Tibial artery (tissue), 4 donors: ENCODE results near the gene IMMP2L.

Source experiments
- DNase-seq, 2 donors: peaks; one replicate each; pipeline ENCODE4 v3.0.0-alpha.2; 2019
- H3K27ac ChIP-seq, 2 donors: fragments of 200-600 bp; sonication (generic) in 1 of 2; 1 replicate in 1 of 2; 2 replicates in 1 of 2; pipeline ENCODE4 v1.5.1; 2018 to 2019; ENCODE audit warnings: mild to moderate bottlenecking in 1 of 2
- H3K27me3 ChIP-seq, 2 donors: fragments of 200-600 bp; sonication (generic) in 1 of 2; one replicate each; pipeline versions ENCODE4 v1.5.1 to v1.6.0; 2016 to 2019
- H3K36me3 ChIP-seq, 3 donors: fragments of 200-600 bp; sonication (generic) in 2 of 3; one replicate each; pipeline ENCODE4 v1.5.1; 2016 to 2019; ENCODE audit warnings: mild to moderate bottlenecking in 2 of 3
- H3K4me1 ChIP-seq, 4 donors: fragments of 200-600 bp; sonication (generic) in 2 of 4; 1 replicate in 3 of 4; 2 replicates in 1 of 4; pipeline ENCODE4 v1.5.1; 2016 to 2019
- H3K4me3 ChIP-seq, 2 donors: fragments of 200-600 bp; sonication (generic) in 1 of 2; 1 replicate in 1 of 2; 2 replicates in 1 of 2; pipeline ENCODE4 v1.5.1; 2018 to 2019; ENCODE audit warnings: mild to moderate bottlenecking in 2 of 2
- H3K9me3 ChIP-seq, 3 donors: fragments of 200-600 bp; sonication (generic) in 1 of 3; one replicate each; pipeline ENCODE4 v1.5.1; 2016 to 2019
- CTCF ChIP-seq, 2 experiments: fragments of 200-600 bp in 1 of 2; fragments of 450-650 bp in 1 of 2; IDR thresholded peaks; one replicate each; pipeline ENCODE4 v1.5.1; 2017 to 2019; ENCODE audit warnings: antibody characterized with exemption in 2 of 2, mild to moderate bottlenecking in 1 of 2, moderate library complexity in 1 of 2
- intact Hi-C: fragments of 100-400 bp; cut with DNase I; formaldehyde crosslinking; loops from one replicate; pipeline ENCODE4 v1.15.0; 2023; ENCODE audit warnings: low total_unique reads

IMMP2L gene

GRCh38 chr7:111086532-111086931, 475.8 kb downstream of the IMMP2L start:
- Histone ChIP-seq H3K27ac (no peak overlapping the region), H3K4me3 (no peak overlapping the region), H3K4me1 (peaks cover 0 to 19% (median 7%) of the 10 kb centered on the region in 4 donors), H3K9me3 (no peaks in the 10 kb centered on the region), H3K36me3 (no peaks in the 10 kb centered on the region), H3K27me3 (no peaks in the 10 kb centered on the region)
- DNase-seq = no peak
- intact Hi-C loops = no loop called here
- TF ChIP-seq CTCF (IDR thresholded peaks at IDR 0.05) = no peak

GRCh38 chr7:111085356-111085755, 476.9 kb downstream of the IMMP2L start:
- intact Hi-C loops = no loop called here
- Histone ChIP-seq H3K4me1 (peaks cover 0 to 16% (median 5%) of the 10 kb centered on the region in 4 donors), H3K4me3 (no peak overlapping the region), H3K27ac (no peak overlapping the region), H3K36me3 (no peaks in the 10 kb centered on the region), H3K9me3 (no peaks in the 10 kb centered on the region), H3K27me3 (no peaks in the 10 kb centered on the region)
- DNase-seq = no peak
- no peak for TF ChIP-seq CTCF (IDR thresholded peaks at IDR 0.05)

- no peaks in the 10 kb centered on the region for H3K36me3 ChIP-seq
- H3K9me3 ChIP-seq = no peaks in the 10 kb centered on the region
- no peaks in the 10 kb centered on the region for H3K27me3 ChIP-seq
- intact Hi-C loops = no loop called here
- DNase-seq = no peak
- H3K4me1 ChIP-seq = peaks cover 0 to 13% (median 5%) of the 10 kb centered on the region in 4 donors
- no peak overlapping the region for H3K4me3 ChIP-seq
- no peak overlapping the region for H3K27ac ChIP-seq
- TF ChIP-seq CTCF (IDR thresholded peaks at IDR 0.05) = no peak
Measured at GRCh38 chr7:111083413-111083812, 478.9 kb downstream of the IMMP2L start.

GRCh38 chr7:111082351-111082750, 479.9 kb downstream of the IMMP2L start:
- Histone ChIP-seq H3K4me1 (peaks cover 0 to 13% (median 5%) of the 10 kb centered on the region in 4 donors), H3K36me3 (no peaks in the 10 kb centered on the region), H3K4me3 (no peak overlapping the region), H3K27me3 (no peaks in the 10 kb centered on the region), H3K9me3 (no peaks in the 10 kb centered on the region), H3K27ac (peak overlapping the region in 1 of 2 donors; percentile 1)
- no peak for DNase-seq
- no peak for TF ChIP-seq CTCF (IDR thresholded peaks at IDR 0.05)
- intact Hi-C loops = no loop called here

- intact Hi-C loops = no loop called here
- DNase-seq = no peak
- no peaks in the 10 kb centered on the region for H3K9me3 ChIP-seq
- H3K36me3 ChIP-seq = no peaks in the 10 kb centered on the region
- no peaks in the 10 kb centered on the region for H3K27me3 ChIP-seq
- H3K4me1 ChIP-seq = peaks cover 0 to 13% (median 5%) of the 10 kb centered on the region in 4 donors
- peak overlapping the region in 1 of 2 donors; percentile 1 for H3K27ac ChIP-seq
- no peak for TF ChIP-seq CTCF (IDR thresholded peaks at IDR 0.05)
- H3K4me3 ChIP-seq = no peak overlapping the region
Measured at GRCh38 chr7:111081546-111082267, 480.6 kb downstream of the IMMP2L start.
